Hepatocyte (in vitro differentiated cells): ENCODE results near the gene SV2C. TPM values are rescaled to one million over a fixed set of nuclear protein-coding genes. Genes with fewer than 3 reads are reported as not detected.

Source experiments
- DNase-seq: peaks from one replicate; pipeline ENCODE4 v3.0.0-alpha.2; 2016; ENCODE audit warnings: low spot score
- H2AFZ ChIP-seq: fragments of 200-600 bp; sonication (generic); 2 replicates; pipeline ENCODE4 v1.6.0; 2016; ENCODE audit warnings: antibody characterized with exemption, mild to moderate bottlenecking
- H3K27ac ChIP-seq: fragments of 200-600 bp; sonication (generic); 2 replicates; pipeline ENCODE4 v1.5.1; 2016; ENCODE audit warnings: mild to moderate bottlenecking
- H3K27me3 ChIP-seq: fragments of 200-600 bp; sonication (generic); 2 replicates; pipeline ENCODE4 v1.6.1; 2016
- H3K36me3 ChIP-seq: fragments of 200-600 bp; sonication (generic); replicated peaks from 2 replicates; pipeline ENCODE4 v1.5.1; 2016; ENCODE audit warnings: low read depth; ENCODE audit not compliant: insufficient read depth
- H3K4me1 ChIP-seq: fragments of 200-600 bp; sonication (generic); 2 replicates; pipeline ENCODE4 v1.5.1; 2016; ENCODE audit warnings: mild to moderate bottlenecking, moderate library complexity; ENCODE audit not compliant: insufficient read depth
- H3K4me2 ChIP-seq: fragments of 200-600 bp; sonication (generic); 2 replicates; pipeline ENCODE4 v1.6.0; 2016
- H3K4me3 ChIP-seq: fragments of 200-600 bp; sonication (generic); 2 replicates; pipeline ENCODE4 v1.5.1; 2016; ENCODE audit warnings: mild to moderate bottlenecking
- H3K79me2 ChIP-seq: fragments of 200-600 bp; sonication (generic); 2 replicates; pipeline ENCODE4 v1.6.0; 2017; ENCODE audit warnings: mild to moderate bottlenecking
- H3K9me2 ChIP-seq: fragments of 200-600 bp; sonication (generic); replicated peaks from 2 replicates; pipeline ENCODE4 v1.6.0; 2017; ENCODE audit warnings: mild to moderate bottlenecking; ENCODE audit not compliant: insufficient read depth
- H3K9me3 ChIP-seq: fragments of 200-600 bp; sonication (generic); 2 replicates; pipeline ENCODE4 v1.5.1; 2016; ENCODE audit warnings: low read depth, mild to moderate bottlenecking
- H4K20me1 ChIP-seq: fragments of 200-600 bp; sonication (generic); 2 replicates; pipeline ENCODE4 v1.6.0; 2016; ENCODE audit warnings: mild to moderate bottlenecking; ENCODE audit not compliant: insufficient read depth, poor library complexity, severe bottlenecking
- CTCF ChIP-seq: fragments of 200-600 bp; sonication (generic); IDR thresholded peaks from 2 replicates; pipeline ENCODE4 v1.5.1; 2016; ENCODE audit warnings: antibody characterized with exemption, mild to moderate bottlenecking; ENCODE audit not compliant: poor library complexity
- EZH2 ChIP-seq: fragments of 200-600 bp; sonication (generic); IDR thresholded peaks from 2 replicates; pipeline ENCODE4 v1.6.1; 2016; ENCODE audit warnings: antibody characterized with exemption, mild to moderate bottlenecking, borderline replicate concordance
- EZH2phosphoT487 ChIP-seq: fragments of 200-600 bp; sonication (generic); IDR thresholded peaks from one replicate; pipeline ENCODE4 v1.6.1; 2018; ENCODE audit warnings: antibody characterized with exemption, mild to moderate bottlenecking, low read depth, moderate library complexity; ENCODE audit not compliant: unreplicated experiment, severe bottlenecking
- WGBS: methylation state at CpG from one replicate; pipeline ENCODE4 v1.1.6; 2016; ENCODE audit warnings: low lambda C conversion rate; ENCODE audit errors: missing lambda C conversion rate; 5-methylcytosine and 5-hydroxymethylcytosine counted together
- polyA plus RNA-seq: library from polyadenylated mRNA; unstranded; fragments of >200 nt; fragmentation: Nextera tagmentation; extraction: Ambion mirVana; gene quantifications from 2 replicates; pipeline ENCODE4 v1.2.1, GENCODE V29; 2016
- total RNA-seq: library from RNA; depleted of rRNA; stranded (reverse); fragments of >200 nt; gene quantifications from 2 replicates; pipeline ENCODE4 v1.2.3, GENCODE V29; 2014

SV2C gene
- total and polyA plus RNA-seq, 2 experiments from 2014 or later: under 0.01 to 0.05 TPM

GRCh38 chr5:76162335-76162734, 79.2 kb downstream of the SV2C start:
- no peaks in the 10 kb centered on the region for H3K27me3 ChIP-seq
- no peaks in the 10 kb centered on the region for H3K9me3 ChIP-seq
- H3K9me2 ChIP-seq: no peaks in the 10 kb centered on the region
- 52% methylated on average over 4 of the region's 4 CpGs for WGBS
- no peak overlapping the region for H3K4me2 ChIP-seq
- no peaks in the 10 kb centered on the region for H3K4me1 ChIP-seq
- no peak overlapping the region for H3K27ac ChIP-seq
- H3K4me3 ChIP-seq: no peak overlapping the region
- no peaks in the 10 kb centered on the region for H3K36me3 ChIP-seq
- no peaks in the 10 kb centered on the region for H4K20me1 ChIP-seq
- H3K79me2 ChIP-seq: no peaks in the 10 kb centered on the region
- no peak for DNase-seq
- no peak overlapping the region for H2AFZ ChIP-seq
- TF ChIP-seq EZH2 (no peak), EZH2phosphoT487 (no peak), CTCF (no peak)

DNA sequence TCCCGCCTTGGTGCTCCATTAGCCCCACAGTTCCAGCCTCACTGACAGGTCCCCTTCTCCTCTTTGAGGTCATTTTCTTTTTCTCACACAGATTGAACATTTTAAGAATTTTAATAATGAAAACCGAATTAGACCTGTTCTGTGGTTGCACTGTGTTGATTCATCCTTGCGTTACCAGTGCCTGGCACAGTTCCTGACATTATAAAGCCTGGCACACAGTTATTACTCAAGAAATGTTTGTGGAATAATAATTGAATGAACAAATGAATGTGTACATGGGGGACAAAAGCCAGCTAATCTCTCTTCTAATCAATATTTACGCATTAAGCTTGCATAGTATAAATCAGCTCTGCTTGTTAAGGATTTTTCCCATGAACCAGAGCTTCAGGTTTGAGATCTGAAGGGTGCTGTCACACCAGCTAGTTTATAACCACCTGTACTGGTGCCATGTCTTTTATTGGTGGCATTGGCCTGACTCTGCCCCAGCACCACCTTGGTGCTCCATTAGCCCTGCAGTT, 80.0 kb downstream of the SV2C start:
- DNase-seq: no peak
- TF ChIP-seq EZH2 (no peak), EZH2phosphoT487 (no peak), CTCF (no peak)
- WGBS: 86% methylated on average over 4 of the region's 4 CpGs

DNA sequence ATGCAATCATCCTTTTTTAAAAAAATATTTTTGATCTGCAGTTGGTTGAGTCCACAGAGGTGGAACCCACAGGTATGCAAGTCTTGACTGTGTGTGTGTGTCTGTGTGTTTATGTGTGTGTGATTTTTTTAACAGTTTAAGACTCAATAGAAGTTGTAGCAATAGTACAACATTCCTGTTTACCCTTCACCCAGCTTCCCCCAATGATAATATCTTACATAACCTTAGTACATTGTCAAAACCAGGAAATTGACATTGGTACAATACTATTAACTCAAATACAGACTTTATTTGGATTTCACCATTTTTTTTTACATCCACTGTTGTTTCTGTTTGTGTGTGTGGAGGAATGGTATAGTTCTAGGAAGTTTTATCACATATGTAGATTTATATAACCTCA, 81.8 kb downstream of the SV2C start:
- H3K9me2 ChIP-seq: no peaks in the 10 kb centered on the region
- no peaks in the 10 kb centered on the region for H3K79me2 ChIP-seq
- H3K9me3 ChIP-seq: no peaks in the 10 kb centered on the region
- H3K36me3 ChIP-seq: no peaks in the 10 kb centered on the region
- no peaks in the 10 kb centered on the region for H4K20me1 ChIP-seq
- H3K4me1 ChIP-seq: no peaks in the 10 kb centered on the region
- no peak for DNase-seq
- H2AFZ ChIP-seq: no peak overlapping the region
- no peak overlapping the region for H3K27ac ChIP-seq
- H3K27me3 ChIP-seq: no peaks in the 10 kb centered on the region
- H3K4me2 ChIP-seq: no peak overlapping the region
- no peak overlapping the region for H3K4me3 ChIP-seq
- TF ChIP-seq CTCF (no peak), EZH2 (no peak), EZH2phosphoT487 (no peak)

More for the DNA sequence above, 80.0 kb downstream of the SV2C start:
- Histone ChIP-seq H3K4me3 (no peak overlapping the region), H3K4me2 (no peak overlapping the region), H3K9me2 (no peaks in the 10 kb centered on the region), H3K9me3 (no peaks in the 10 kb centered on the region), H3K4me1 (no peaks in the 10 kb centered on the region), H3K27ac (no peak overlapping the region), H3K36me3 (no peaks in the 10 kb centered on the region), H2AFZ (no peak overlapping the region), H3K79me2 (no peaks in the 10 kb centered on the region), H3K27me3 (no peaks in the 10 kb centered on the region), H4K20me1 (no peaks in the 10 kb centered on the region)

DNA sequence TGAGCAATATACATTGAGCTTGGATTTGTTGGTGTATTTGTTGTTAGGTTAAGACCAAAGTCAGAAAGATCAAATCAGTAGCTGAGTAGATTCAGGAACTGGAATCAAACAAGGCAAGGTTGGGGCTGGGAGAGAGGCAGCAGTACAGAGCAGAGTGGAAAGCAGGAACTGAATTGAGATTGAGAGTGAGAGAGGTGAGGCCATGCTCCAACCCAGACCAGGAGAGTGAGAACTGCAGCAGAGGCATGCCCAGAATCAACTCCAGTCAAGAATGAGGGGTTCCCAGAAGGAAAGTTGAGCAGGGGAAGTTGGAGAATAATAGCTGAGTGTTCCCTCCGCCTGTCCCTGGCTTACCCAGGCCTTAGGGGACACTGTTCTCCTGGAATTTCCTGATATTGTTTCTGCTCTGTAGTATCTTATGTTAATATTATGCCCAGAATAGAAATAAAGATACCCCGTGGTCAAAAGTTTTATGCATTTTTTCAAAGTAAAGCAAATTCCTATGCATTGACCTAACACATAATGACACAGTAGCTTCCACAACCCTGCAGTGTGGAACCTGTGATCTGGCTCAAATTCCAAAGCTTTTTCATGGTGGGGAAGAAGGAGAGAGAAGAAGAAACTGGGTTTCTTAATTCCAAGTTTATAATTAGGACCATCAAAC, 82.7 kb downstream of the SV2C start:
- Histone ChIP-seq H2AFZ (no peak overlapping the region), H3K4me1 (no peaks in the 10 kb centered on the region), H3K4me2 (no peak overlapping the region), H3K9me2 (no peaks in the 10 kb centered on the region), H3K36me3 (no peaks in the 10 kb centered on the region), H3K9me3 (no peaks in the 10 kb centered on the region), H3K27me3 (no peaks in the 10 kb centered on the region), H3K27ac (no peak overlapping the region), H3K79me2 (no peaks in the 10 kb centered on the region), H3K4me3 (no peak overlapping the region), H4K20me1 (no peaks in the 10 kb centered on the region)
- no peak for DNase-seq
- 85% methylated on average over 2 of the region's 2 CpGs for WGBS
- TF ChIP-seq EZH2 (no peak), CTCF (no peak), EZH2phosphoT487 (no peak)
